ENCODE measurements around the gene TMEM229B.

The TMEM229B gene

GRCh38 chr14:67515386-67516079 lies 27.0 kb upstream of the TMEM229B start:
- peak in 1 of 2 donors; percentile 12 for DNase-seq (ENCODE audit: low read depth in 2 of 2)

- peak in 1 of 2 donors; percentile 16 for DNase-seq (ENCODE audit: low read depth in 2 of 2)
Measured at GRCh38 chr14:67514650-67515385, 26.3 kb upstream of the TMEM229B start.

- DNase-seq (ENCODE audit: low read depth in 2 of 2): no peak
Measured at GRCh38 chr14:67514203-67514607, 25.7 kb upstream of the TMEM229B start.

GRCh38 chr14:67513631-67514108 lies 25.1 kb upstream of the TMEM229B start:
- no peak for DNase-seq (ENCODE audit: low read depth in 2 of 2)

- DNase-seq (ENCODE audit: low read depth in 2 of 2): no peak
Measured at GRCh38 chr14:67512463-67513310, 24.2 kb upstream of the TMEM229B start.

GRCh38 chr14:67510836-67511235 lies 22.3 kb upstream of the TMEM229B start:
- no peak for DNase-seq (ENCODE audit: low read depth in 2 of 2)

GRCh38 chr14:67510121-67510520 lies 21.6 kb upstream of the TMEM229B start:
- DNase-seq (ENCODE audit: low read depth in 2 of 2): no peak

- DNase-seq (ENCODE audit: low read depth in 2 of 2): no peak
Measured at GRCh38 chr14:67508956-67509355, 20.4 kb upstream of the TMEM229B start.

- no peak for DNase-seq (ENCODE audit: low read depth in 2 of 2)
Measured at GRCh38 chr14:67505254-67505653, 16.7 kb upstream of the TMEM229B start.

- DNase-seq (ENCODE audit: low read depth in 2 of 2): no peak
Measured at GRCh38 chr14:67503331-67503730, 14.8 kb upstream of the TMEM229B start.

- no peak for DNase-seq (ENCODE audit: low read depth in 2 of 2)
Measured at GRCh38 chr14:67502867-67503266, 14.3 kb upstream of the TMEM229B start.

GRCh38 chr14:67501670-67502069 lies 13.1 kb upstream of the TMEM229B start:
- no peak for DNase-seq (ENCODE audit: low read depth in 2 of 2)

- no peak for DNase-seq (ENCODE audit: low read depth in 2 of 2)
Measured at GRCh38 chr14:67500981-67501380, 12.5 kb upstream of the TMEM229B start.

GRCh38 chr14:67497716-67498115 lies 9.2 kb upstream of the TMEM229B start:
- DNase-seq (ENCODE audit: low read depth in 2 of 2): no peak

- DNase-seq (ENCODE audit: low read depth in 2 of 2): no peak
Measured at GRCh38 chr14:67497216-67497615, 8.7 kb upstream of the TMEM229B start.

GRCh38 chr14:67495827-67496226 lies 7.3 kb upstream of the TMEM229B start:
- DNase-seq (ENCODE audit: low read depth in 2 of 2): no peak

- no peak for DNase-seq (ENCODE audit: low read depth in 2 of 2)
Measured at GRCh38 chr14:67493092-67493717, 4.7 kb upstream of the TMEM229B start.

- no peak for DNase-seq (ENCODE audit: low read depth in 2 of 2)
Measured at GRCh38 chr14:67492538-67492937, 4.0 kb upstream of the TMEM229B start.

GRCh38 chr14:67491741-67492507 lies 3.4 kb upstream of the TMEM229B start:
- DNase-seq (ENCODE audit: low read depth in 2 of 2): no peak

GRCh38 chr14:67491285-67491684 lies 2.8 kb upstream of the TMEM229B start:
- no peak for DNase-seq (ENCODE audit: low read depth in 2 of 2)

GRCh38 chr14:67490196-67490595 lies 1.7 kb upstream of the TMEM229B start:
- no peak for DNase-seq (ENCODE audit: low read depth in 2 of 2)

All from stimulated activated CD8-positive, alpha-beta memory T cell treated with anti-CD3 and anti-CD28 coated beads, Interleukin-15, amount 100 ng/mL, for 4 hours (primary cell).